ENCODE data around the gene VPS13D.

Gene VPS13D

GRCh38 chr1:12251442-12251841 is 21.6 kb downstream of the VPS13D start:
- Histone ChIP-seq H3K4me1 (ENCODE audit: control insufficient read depth, insufficient read depth, low read length) (no peaks in the 10 kb centered on the region), H3K36me3 (ENCODE audit: control insufficient read depth, insufficient read depth, low read length) (peaks cover 4% of the 10 kb centered on the region), H3K27ac (ENCODE audit: insufficient read depth, low read depth, low read length, poor library complexity, severe bottlenecking) (no peak overlapping the region), H3K4me3 (ENCODE audit: insufficient read depth, low read depth, low read length) (no peak overlapping the region), H3K27me3 (ENCODE audit: control insufficient read depth, insufficient read depth, low read length, poor library complexity, severe bottlenecking) (no peaks in the 10 kb centered on the region), H3K9me3 (ENCODE audit: control insufficient read depth, low read length) (no peaks in the 10 kb centered on the region)
- WGBS, 2 experiments: 89 to 91% methylated on average over 5 of the region's 5 CpGs

GRCh38 chr1:12255913-12256312 is 26.1 kb downstream of the VPS13D start:
- peaks cover 10% of the 10 kb centered on the region for H3K36me3 ChIP-seq (ENCODE audit: control insufficient read depth, insufficient read depth, low read length)
- no peak overlapping the region for H3K4me3 ChIP-seq (ENCODE audit: insufficient read depth, low read depth, low read length)
- H3K9me3 ChIP-seq (ENCODE audit: control insufficient read depth, low read length): no peaks in the 10 kb centered on the region
- no peaks in the 10 kb centered on the region for H3K27me3 ChIP-seq (ENCODE audit: control insufficient read depth, insufficient read depth, low read length, poor library complexity, severe bottlenecking)
- 96 to 97% methylated on average over 2 of the region's 2 CpGs for WGBS, 2 experiments
- no peak overlapping the region for H3K27ac ChIP-seq (ENCODE audit: insufficient read depth, low read depth, low read length, poor library complexity, severe bottlenecking)
- H3K4me1 ChIP-seq (ENCODE audit: control insufficient read depth, insufficient read depth, low read length): no peaks in the 10 kb centered on the region

- no peak overlapping the region for H3K27ac ChIP-seq (ENCODE audit: insufficient read depth, low read depth, low read length, poor library complexity, severe bottlenecking)
- no peaks in the 10 kb centered on the region for H3K9me3 ChIP-seq (ENCODE audit: control insufficient read depth, low read length)
- 84 to 88% methylated on average over 7 of the region's 7 CpGs for WGBS, 2 experiments
- no peaks in the 10 kb centered on the region for H3K27me3 ChIP-seq (ENCODE audit: control insufficient read depth, insufficient read depth, low read length, poor library complexity, severe bottlenecking)
- no peak overlapping the region for H3K4me3 ChIP-seq (ENCODE audit: insufficient read depth, low read depth, low read length)
- peaks cover 22% of the 10 kb centered on the region for H3K36me3 ChIP-seq (ENCODE audit: control insufficient read depth, insufficient read depth, low read length)
- no peaks in the 10 kb centered on the region for H3K4me1 ChIP-seq (ENCODE audit: control insufficient read depth, insufficient read depth, low read length)
Observed at GRCh38 chr1:12258272-12258671, 28.4 kb downstream of the VPS13D start.

GRCh38 chr1:12269351-12269750 is 39.5 kb downstream of the VPS13D start:
- WGBS, 2 experiments: 100% methylated on average over 1 of the region's 1 CpG
- H3K36me3 ChIP-seq (ENCODE audit: control insufficient read depth, insufficient read depth, low read length): peaks cover 17% of the 10 kb centered on the region

GRCh38 chr1:12271033-12271432 is 41.2 kb downstream of the VPS13D start:
- WGBS, 2 experiments: 93 to 99% methylated on average over 3 of the region's 4 CpGs
- Histone ChIP-seq H3K36me3 (ENCODE audit: control insufficient read depth, insufficient read depth, low read length) (peaks cover 5% of the 10 kb centered on the region), H3K27ac (ENCODE audit: insufficient read depth, low read depth, low read length, poor library complexity, severe bottlenecking) (no peak overlapping the region), H3K27me3 (ENCODE audit: control insufficient read depth, insufficient read depth, low read length, poor library complexity, severe bottlenecking) (no peaks in the 10 kb centered on the region), H3K4me3 (ENCODE audit: insufficient read depth, low read depth, low read length) (no peak overlapping the region), H3K9me3 (ENCODE audit: control insufficient read depth, low read length) (no peaks in the 10 kb centered on the region), H3K4me1 (ENCODE audit: control insufficient read depth, insufficient read depth, low read length) (no peaks in the 10 kb centered on the region)

More at GRCh38 chr1:12269351-12269750, 39.5 kb downstream of the VPS13D start:
- Histone ChIP-seq H3K4me3 (ENCODE audit: insufficient read depth, low read depth, low read length) (no peak overlapping the region), H3K27ac (ENCODE audit: insufficient read depth, low read depth, low read length, poor library complexity, severe bottlenecking) (no peak overlapping the region), H3K4me1 (ENCODE audit: control insufficient read depth, insufficient read depth, low read length) (no peaks in the 10 kb centered on the region), H3K27me3 (ENCODE audit: control insufficient read depth, insufficient read depth, low read length, poor library complexity, severe bottlenecking) (no peaks in the 10 kb centered on the region), H3K9me3 (ENCODE audit: control insufficient read depth, low read length) (no peaks in the 10 kb centered on the region)

GRCh38 chr1:12272770-12273169 is 42.9 kb downstream of the VPS13D start:
- no peak overlapping the region for H3K4me3 ChIP-seq (ENCODE audit: insufficient read depth, low read depth, low read length)
- no peaks in the 10 kb centered on the region for H3K9me3 ChIP-seq (ENCODE audit: control insufficient read depth, low read length)
- H3K36me3 ChIP-seq (ENCODE audit: control insufficient read depth, insufficient read depth, low read length): peaks cover 14% of the 10 kb centered on the region
- no peak overlapping the region for H3K27ac ChIP-seq (ENCODE audit: insufficient read depth, low read depth, low read length, poor library complexity, severe bottlenecking)
- no peaks in the 10 kb centered on the region for H3K4me1 ChIP-seq (ENCODE audit: control insufficient read depth, insufficient read depth, low read length)
- 95 to 97% methylated on average over 6 of the region's 6 CpGs for WGBS, 2 experiments
- H3K27me3 ChIP-seq (ENCODE audit: control insufficient read depth, insufficient read depth, low read length, poor library complexity, severe bottlenecking): no peaks in the 10 kb centered on the region

- Histone ChIP-seq H3K27ac (ENCODE audit: insufficient read depth, low read depth, low read length, poor library complexity, severe bottlenecking) (no peak overlapping the region), H3K9me3 (ENCODE audit: control insufficient read depth, low read length) (no peaks in the 10 kb centered on the region), H3K36me3 (ENCODE audit: control insufficient read depth, insufficient read depth, low read length) (peaks cover 14% of the 10 kb centered on the region), H3K4me3 (ENCODE audit: insufficient read depth, low read depth, low read length) (no peak overlapping the region), H3K4me1 (ENCODE audit: control insufficient read depth, insufficient read depth, low read length) (no peaks in the 10 kb centered on the region), H3K27me3 (ENCODE audit: control insufficient read depth, insufficient read depth, low read length, poor library complexity, severe bottlenecking) (no peaks in the 10 kb centered on the region)
- WGBS, 2 experiments: 65 to 69% methylated on average over 3 of the region's 4 CpGs
Observed at GRCh38 chr1:12275370-12275769, 45.5 kb downstream of the VPS13D start.

- Histone ChIP-seq H3K4me3 (ENCODE audit: insufficient read depth, low read depth, low read length) (no peak overlapping the region), H3K9me3 (ENCODE audit: control insufficient read depth, low read length) (no peaks in the 10 kb centered on the region), H3K27me3 (ENCODE audit: control insufficient read depth, insufficient read depth, low read length, poor library complexity, severe bottlenecking) (no peaks in the 10 kb centered on the region), H3K27ac (ENCODE audit: insufficient read depth, low read depth, low read length, poor library complexity, severe bottlenecking) (no peak overlapping the region), H3K36me3 (ENCODE audit: control insufficient read depth, insufficient read depth, low read length) (peaks cover 9% of the 10 kb centered on the region), H3K4me1 (ENCODE audit: control insufficient read depth, insufficient read depth, low read length) (no peaks in the 10 kb centered on the region)
- WGBS, 2 experiments: 56% methylated on average over 7 of the region's 7 CpGs
Observed at GRCh38 chr1:12276225-12276624, 46.4 kb downstream of the VPS13D start.

GRCh38 chr1:12279003-12279402 is 49.2 kb downstream of the VPS13D start:
- Histone ChIP-seq H3K27me3 (ENCODE audit: control insufficient read depth, insufficient read depth, low read length, poor library complexity, severe bottlenecking) (no peaks in the 10 kb centered on the region), H3K36me3 (ENCODE audit: control insufficient read depth, insufficient read depth, low read length) (peaks cover 9% of the 10 kb centered on the region), H3K27ac (ENCODE audit: insufficient read depth, low read depth, low read length, poor library complexity, severe bottlenecking) (no peak overlapping the region), H3K4me3 (ENCODE audit: insufficient read depth, low read depth, low read length) (no peak overlapping the region), H3K9me3 (ENCODE audit: control insufficient read depth, low read length) (no peaks in the 10 kb centered on the region), H3K4me1 (ENCODE audit: control insufficient read depth, insufficient read depth, low read length) (no peaks in the 10 kb centered on the region)
- WGBS, 2 experiments: 91 to 96% methylated on average over 3 of the region's 3 CpGs

- Histone ChIP-seq H3K4me1 (ENCODE audit: control insufficient read depth, insufficient read depth, low read length) (no peaks in the 10 kb centered on the region), H3K27ac (ENCODE audit: insufficient read depth, low read depth, low read length, poor library complexity, severe bottlenecking) (no peak overlapping the region), H3K36me3 (ENCODE audit: control insufficient read depth, insufficient read depth, low read length) (peaks cover 9% of the 10 kb centered on the region), H3K9me3 (ENCODE audit: control insufficient read depth, low read length) (no peaks in the 10 kb centered on the region), H3K4me3 (ENCODE audit: insufficient read depth, low read depth, low read length) (no peak overlapping the region), H3K27me3 (ENCODE audit: control insufficient read depth, insufficient read depth, low read length, poor library complexity, severe bottlenecking) (no peaks in the 10 kb centered on the region)
- 89 to 94% methylated on average over 4 of the region's 4 CpGs for WGBS, 2 experiments
Observed at GRCh38 chr1:12279728-12280464, 50.1 kb downstream of the VPS13D start.
